ENCODE results near the gene SCART1. TPM values are rescaled to one million over a fixed set of nuclear protein-coding genes. Genes with fewer than 3 reads are reported as not detected.

SCART1 gene
- total RNA-seq, 2 experiments from 2014 or later, result 5.0 to 5.2 TPM

- DNase-seq (no peak), ATAC-seq (ENCODE audit: poor library complexity) (no peak)
- ChIA-PET CTCF (no interaction called here), POLR2A (no interaction called here)
- H3K36me3 ChIP-seq (ENCODE audit: insufficient read depth, low read length), result peaks cover 23% of the 10 kb centered on the region
- H3K9me3 ChIP-seq (ENCODE audit: control insufficient read depth in 1 of 2, insufficient read depth in 1 of 2, low read length in 2 of 2), result peaks cover 0 to 17% of the 10 kb centered on the region in 2 experiments
- Mint-ChIP-seq H3K4me3 (no peak overlapping the region), H3K27me3 (no peaks in the 10 kb centered on the region), H3K9me3 (peaks cover under 1% of the 10 kb centered on the region), H3K27ac (no peak overlapping the region), H3K36me3 (ENCODE audit: low read depth) (peaks cover 47% of the 10 kb centered on the region), H3K4me1 (ENCODE audit: low read depth) (no peaks in the 10 kb centered on the region)
- H3K27ac ChIP-seq (ENCODE audit: low read depth in 1 of 2, low read length in 2 of 2), result no peak overlapping the region
- peaks cover 4% of the 10 kb centered on the region for H3K4me1 ChIP-seq (ENCODE audit: insufficient read depth, low read length)
- H3K27me3 ChIP-seq (ENCODE audit: control insufficient read depth in 1 of 2, insufficient read depth in 2 of 2, low read length in 2 of 2), result peaks cover 5 to 6% of the 10 kb centered on the region in 2 experiments
- intact Hi-C loops (cut with DNase I, micrococcal nuclease), result no loop called here
- no peak overlapping the region for H3K4me3 ChIP-seq (ENCODE audit: low read length)
- TF ChIP-seq CTCF (IDR thresholded peaks at IDR 0.05), result no peak
Measured at GRCh38 chr10:133418289-133418993, 35.3 kb upstream of the SCART1 start.

- intact Hi-C loops (cut with DNase I, micrococcal nuclease), result no loop called here
- no peak for TF ChIP-seq CTCF (IDR thresholded peaks at IDR 0.05)
- H3K9me3 Mint-ChIP-seq, result no peaks in the 10 kb centered on the region
- POLR2A ChIA-PET, result no interaction called here
- H3K4me3 ChIP-seq (ENCODE audit: low read length), result no peak overlapping the region
- H3K4me1 ChIP-seq (ENCODE audit: insufficient read depth, low read length), result peaks cover 6% of the 10 kb centered on the region
- H3K9me3 ChIP-seq (ENCODE audit: control insufficient read depth in 1 of 2, insufficient read depth in 1 of 2, low read length in 2 of 2), result peaks cover 0 to 15% of the 10 kb centered on the region in 2 experiments
- H3K27me3 Mint-ChIP-seq, result no peaks in the 10 kb centered on the region
- peak in 1 of 14 experiments; percentile 32 for DNase-seq
- no peak overlapping the region for H3K27ac ChIP-seq (ENCODE audit: low read depth in 1 of 2, low read length in 2 of 2)
- peaks cover 23% of the 10 kb centered on the region for H3K36me3 ChIP-seq (ENCODE audit: insufficient read depth, low read length)
- no peak overlapping the region for H3K27ac Mint-ChIP-seq
- CTCF ChIA-PET, result no interaction called here
- H3K27me3 ChIP-seq (ENCODE audit: control insufficient read depth in 1 of 2, insufficient read depth in 2 of 2, low read length in 2 of 2), result peaks cover 6 to 7% of the 10 kb centered on the region in 2 experiments
- H3K4me3 Mint-ChIP-seq, result no peak overlapping the region
- H3K4me1 Mint-ChIP-seq (ENCODE audit: low read depth), result no peaks in the 10 kb centered on the region
- peaks cover 42% of the 10 kb centered on the region for H3K36me3 Mint-ChIP-seq (ENCODE audit: low read depth)
- ATAC-seq (ENCODE audit: poor library complexity), result no peak
Measured at GRCh38 chr10:133419211-133419950, 34.4 kb upstream of the SCART1 start.

GRCh38 chr10:133420028-133420427 lies 33.7 kb upstream of the SCART1 start:
- POLR2A ChIA-PET, result no interaction called here
- H3K36me3 Mint-ChIP-seq (ENCODE audit: low read depth), result peaks cover 39% of the 10 kb centered on the region
- no peaks in the 10 kb centered on the region for H3K4me1 Mint-ChIP-seq (ENCODE audit: low read depth)
- H3K27ac ChIP-seq (ENCODE audit: low read depth in 1 of 2, low read length in 2 of 2), result no peak overlapping the region
- H3K4me1 ChIP-seq (ENCODE audit: insufficient read depth, low read length), result peaks cover 6% of the 10 kb centered on the region
- H3K9me3 ChIP-seq (ENCODE audit: control insufficient read depth in 1 of 2, insufficient read depth in 1 of 2, low read length in 2 of 2), result peaks cover 0 to 8% of the 10 kb centered on the region in 2 experiments
- no peaks in the 10 kb centered on the region for H3K9me3 Mint-ChIP-seq
- no peak overlapping the region for H3K4me3 Mint-ChIP-seq
- peaks cover 23% of the 10 kb centered on the region for H3K36me3 ChIP-seq (ENCODE audit: insufficient read depth, low read length)
- CTCF ChIA-PET, result no interaction called here
- no peak overlapping the region for H3K4me3 ChIP-seq (ENCODE audit: low read length)
- no peak overlapping the region for H3K27ac Mint-ChIP-seq
- no peak for ATAC-seq (ENCODE audit: poor library complexity)
- intact Hi-C loops (cut with DNase I, micrococcal nuclease), result no loop called here
- no peak for TF ChIP-seq CTCF (IDR thresholded peaks at IDR 0.05)
- no peaks in the 10 kb centered on the region for H3K27me3 Mint-ChIP-seq
- DNase-seq, result no peak
- peaks cover 6 to 7% of the 10 kb centered on the region in 2 experiments for H3K27me3 ChIP-seq (ENCODE audit: control insufficient read depth in 1 of 2, insufficient read depth in 2 of 2, low read length in 2 of 2)

All from CD4-positive, alpha-beta T cell (primary cell).